ENCODE data around the gene SLC7A5.
"Not testable (repeated sequence)": the region's sequence is repeated elsewhere in the genome, so short reads cannot be mapped to it uniquely, and the experiment has no call there.

The SLC7A5 gene

DNA sequence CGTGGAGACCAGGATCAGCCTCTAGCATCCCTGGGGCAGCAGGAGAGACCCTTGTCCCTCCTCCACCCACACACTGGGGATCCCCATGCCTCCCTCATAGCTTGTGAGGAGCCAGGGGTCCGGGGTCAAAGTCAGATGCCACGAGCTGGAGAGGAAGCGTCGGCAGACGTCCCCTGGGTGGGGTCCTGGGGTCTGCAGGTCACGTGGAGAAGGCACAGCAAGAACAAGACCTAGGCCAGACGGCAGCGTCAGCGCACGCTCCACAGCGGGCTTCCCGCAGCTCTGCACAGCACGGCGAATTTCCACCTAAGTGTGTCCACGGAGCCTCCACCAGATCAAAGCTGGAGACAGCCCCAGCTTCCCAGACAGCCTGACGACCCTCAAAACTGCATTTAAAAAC lies 49.3 kb downstream of the SLC7A5 start:
- CTCF ChIA-PET, result interaction anchor here (1.5 kb wide), 1 partner anchor 41 kb away, joined by 9 read pairs; no protein-coding TSS in a partner anchor
- TF ChIP-seq, protein P1, sequence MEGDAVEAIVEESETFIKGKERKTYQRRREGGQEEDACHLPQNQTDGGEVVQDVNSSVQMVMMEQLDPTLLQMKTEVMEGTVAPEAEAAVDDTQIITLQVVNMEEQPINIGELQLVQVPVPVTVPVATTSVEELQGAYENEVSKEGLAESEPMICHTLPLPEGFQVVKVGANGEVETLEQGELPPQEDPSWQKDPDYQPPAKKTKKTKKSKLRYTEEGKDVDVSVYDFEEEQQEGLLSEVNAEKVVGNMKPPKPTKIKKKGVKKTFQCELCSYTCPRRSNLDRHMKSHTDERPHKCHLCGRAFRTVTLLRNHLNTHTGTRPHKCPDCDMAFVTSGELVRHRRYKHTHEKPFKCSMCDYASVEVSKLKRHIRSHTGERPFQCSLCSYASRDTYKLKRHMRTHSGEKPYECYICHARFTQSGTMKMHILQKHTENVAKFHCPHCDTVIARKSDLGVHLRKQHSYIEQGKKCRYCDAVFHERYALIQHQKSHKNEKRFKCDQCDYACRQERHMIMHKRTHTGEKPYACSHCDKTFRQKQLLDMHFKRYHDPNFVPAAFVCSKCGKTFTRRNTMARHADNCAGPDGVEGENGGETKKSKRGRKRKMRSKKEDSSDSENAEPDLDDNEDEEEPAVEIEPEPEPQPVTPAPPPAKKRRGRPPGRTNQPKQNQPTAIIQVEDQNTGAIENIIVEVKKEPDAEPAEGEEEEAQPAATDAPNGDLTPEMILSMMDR (conservative IDR thresholded peaks at IDR 0.05; ENCODE audit: low read depth), result no peak
- POLR2A ChIA-PET (ENCODE audit: low non-redundant PET), result no interaction called here
- no peak for DNase-seq (ENCODE audit: low spot score)
- H3K27ac ChIP-seq, result peak overlapping the region; percentile 98

DNA sequence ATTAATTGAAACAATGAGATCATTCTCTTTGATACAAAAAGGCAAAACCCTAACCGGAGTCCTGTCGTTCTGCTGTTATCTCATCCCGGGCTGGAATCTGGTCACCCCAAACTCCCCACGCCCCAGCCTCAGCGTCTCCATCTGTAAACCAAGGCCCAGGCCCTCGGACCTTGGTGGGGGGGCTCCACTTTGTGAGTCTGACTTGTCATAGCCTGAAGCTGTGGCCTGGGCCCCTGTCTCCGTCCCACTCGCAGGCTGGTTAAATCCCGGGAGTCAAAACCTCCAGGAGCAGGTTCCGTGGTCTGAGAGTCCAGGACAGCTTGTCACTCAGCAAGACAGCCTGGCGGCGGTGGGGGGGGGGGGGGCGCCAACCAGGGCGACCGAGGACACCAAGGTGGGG lies 50.0 kb downstream of the SLC7A5 start:
- POLR2A ChIA-PET (ENCODE audit: low non-redundant PET), result no interaction called here
- CTCF ChIA-PET, result interaction anchor here (1.5 kb wide), 1 partner anchor 40 kb away, joined by 9 read pairs; no protein-coding TSS in a partner anchor
- TF ChIP-seq, protein P1 (conservative IDR thresholded peaks at IDR 0.05; ENCODE audit: low read depth), result no peak
- DNase-seq (ENCODE audit: low spot score), result no peak
- peak overlapping the region; percentile 98 for H3K27ac ChIP-seq

DNA sequence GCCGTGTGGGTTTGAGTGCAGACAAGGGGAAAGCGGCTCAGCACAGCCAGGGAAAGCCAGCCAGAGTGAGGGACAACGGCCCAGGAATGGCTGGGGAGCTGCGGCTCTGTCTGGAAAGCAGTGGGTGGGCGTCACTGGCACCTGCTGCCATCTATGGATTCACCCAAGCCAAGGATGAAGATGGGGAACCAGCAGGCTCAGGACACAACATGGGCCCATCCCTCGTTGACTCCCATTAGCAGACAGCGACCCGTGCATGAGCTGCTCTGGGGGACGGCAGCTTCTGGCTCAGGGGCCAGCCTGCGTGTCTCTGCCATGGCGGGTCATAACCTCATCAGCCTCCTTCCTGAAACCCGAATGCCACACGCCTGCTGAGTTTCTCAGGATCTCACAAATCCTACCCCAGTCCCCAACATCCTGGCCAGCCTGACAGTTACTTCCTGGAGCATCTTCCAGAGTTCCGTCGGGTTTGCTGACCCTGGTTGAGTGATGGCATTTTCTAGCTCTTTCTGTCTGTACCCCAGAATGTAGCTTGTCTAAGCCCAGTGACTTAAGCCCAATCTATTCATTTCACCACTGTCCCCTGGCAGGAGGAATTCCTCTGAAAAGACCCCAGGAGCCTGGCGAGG lies 50.7 kb downstream of the SLC7A5 start:
- ChIA-PET POLR2A (ENCODE audit: low non-redundant PET) (no interaction called here), CTCF (interaction anchor here (0.6 kb wide), 1 partner anchor 522 kb away, joined by 4 read pairs; no protein-coding TSS in a partner anchor)
- peak overlapping the region; percentile 98 for H3K27ac ChIP-seq
- TF ChIP-seq, protein P1 (conservative IDR thresholded peaks at IDR 0.05; ENCODE audit: low read depth), result no peak
- DNase-seq (ENCODE audit: low spot score), result no peak

DNA sequence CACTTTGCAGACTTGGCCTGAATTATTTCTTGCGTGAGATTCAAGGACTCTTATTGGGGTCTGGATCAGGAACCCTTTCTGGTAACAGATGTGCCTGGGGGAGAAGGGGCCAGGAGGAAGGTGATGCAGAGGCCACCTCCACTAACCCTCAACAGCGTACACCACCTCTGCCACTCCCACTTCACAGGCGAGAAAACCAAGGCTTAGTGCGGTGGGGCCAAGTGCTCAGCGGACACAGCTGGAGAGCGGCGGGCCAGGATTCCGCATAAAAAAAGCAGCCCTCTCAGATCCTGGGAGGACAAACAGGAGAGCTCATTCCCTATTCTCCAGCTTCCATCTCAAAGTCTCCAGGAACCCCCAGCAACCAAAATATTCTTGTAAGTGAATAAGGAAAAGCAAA lies 51.4 kb downstream of the SLC7A5 start:
- ChIA-PET CTCF (no interaction called here), POLR2A (ENCODE audit: low non-redundant PET) (no interaction called here)
- no peak for DNase-seq (ENCODE audit: low spot score)
- TF ChIP-seq, protein P1 (conservative IDR thresholded peaks at IDR 0.05; ENCODE audit: low read depth), result no peak
- peak overlapping the region; percentile 98; the same call in 1 of the 2 replicates for H3K27ac ChIP-seq

DNA sequence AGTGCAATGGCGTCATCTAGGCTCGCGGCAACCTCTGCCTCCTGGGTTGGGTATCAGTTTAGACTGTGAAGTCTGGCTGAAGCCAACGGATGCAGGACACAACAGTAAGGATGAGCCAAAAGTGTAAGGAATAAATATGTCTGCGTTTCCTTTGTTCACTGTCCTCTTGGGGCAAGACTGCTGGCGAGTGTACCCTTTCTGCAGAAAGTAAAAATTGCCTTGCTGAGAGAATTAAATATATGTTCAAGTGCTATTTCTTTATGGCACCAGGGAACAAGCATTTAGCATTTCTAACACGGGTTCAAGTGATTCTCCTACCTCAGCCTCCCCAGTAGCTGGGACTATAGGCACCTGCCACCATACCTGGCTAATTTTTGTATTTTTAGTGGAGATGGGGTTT lies 51.9 kb downstream of the SLC7A5 start:
- CTCF ChIA-PET; DNase-seq (ENCODE audit: low spot score); POLR2A ChIA-PET (ENCODE audit: low non-redundant PET); H3K27ac ChIP-seq: not testable (repeated sequence)

DNA sequence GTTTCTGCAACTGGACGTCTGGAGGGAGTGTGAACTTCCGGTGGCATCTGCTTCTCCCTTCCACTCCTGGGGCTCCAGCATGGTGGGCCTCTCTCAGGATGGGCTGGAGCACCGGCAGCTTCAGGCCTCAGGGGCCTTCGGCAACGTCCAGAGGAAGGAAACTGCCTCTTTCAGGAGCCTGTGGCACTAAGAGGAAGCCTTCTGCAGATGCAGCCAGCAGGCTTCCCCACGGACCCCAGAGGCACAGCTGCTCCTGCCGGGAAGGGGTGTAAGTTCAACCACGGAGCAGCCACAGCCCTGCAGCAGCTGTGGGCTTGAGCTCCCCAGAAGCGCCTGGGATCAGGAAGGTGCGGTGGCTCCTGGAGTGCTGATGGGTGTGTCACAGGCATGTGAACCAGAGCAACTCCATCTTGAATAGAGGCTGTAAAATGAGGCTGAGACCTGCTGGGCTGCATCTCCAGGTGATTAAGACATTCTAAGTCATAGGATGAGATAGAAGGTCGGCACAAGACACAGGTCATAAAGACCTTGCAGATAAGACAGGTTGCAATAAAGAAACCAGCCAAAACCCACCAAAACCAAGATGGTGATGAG lies 52.7 kb downstream of the SLC7A5 start:
- ChIA-PET CTCF (no interaction called here), POLR2A (ENCODE audit: low non-redundant PET) (no interaction called here)
- no peak for DNase-seq (ENCODE audit: low spot score)
- H3K27ac ChIP-seq, result peak overlapping the region; percentile 39; the same call in 1 of the 2 replicates
- TF ChIP-seq, protein P1 (conservative IDR thresholded peaks at IDR 0.05; ENCODE audit: low read depth), result no peak

DNA sequence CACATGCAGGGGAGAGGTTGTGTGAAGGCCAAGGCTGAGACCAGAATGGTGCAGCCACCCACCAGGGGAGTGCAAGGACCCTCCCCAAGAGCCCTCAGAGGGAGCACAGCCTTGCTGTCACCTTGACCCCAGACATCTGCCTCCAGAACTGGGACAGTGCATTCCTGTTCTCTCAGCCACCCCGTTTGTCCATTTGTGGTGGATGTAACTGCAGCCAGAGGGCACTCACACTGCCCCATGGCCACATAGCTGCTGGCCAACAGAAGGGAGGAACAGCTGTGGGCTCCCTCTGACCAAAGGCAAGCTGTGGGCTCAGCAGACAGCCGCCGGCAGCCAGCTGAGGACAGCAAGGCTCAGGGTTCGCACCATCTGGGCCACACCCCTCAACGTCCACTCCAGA lies 53.7 kb downstream of the SLC7A5 start:
- CTCF ChIA-PET, result no interaction called here
- POLR2A ChIA-PET (ENCODE audit: low non-redundant PET), result no interaction called here
- DNase-seq (ENCODE audit: low spot score), result no peak
- H3K27ac ChIP-seq, result peak overlapping the region; percentile 39
- TF ChIP-seq, protein P1 (conservative IDR thresholded peaks at IDR 0.05; ENCODE audit: low read depth), result no peak
